Pons (tissue), 1 donor: ENCODE data around the gene HOXC9.
A peak's percentile ranks its signal among the peaks of the same experiment; 100 is the strongest.

ENCODE experiments used
- DNase-seq: peaks from one replicate; pipeline ENCODE4 v3.0.0-alpha.2; 2016; ENCODE audit warnings: low spot score

HOXC9 gene

DNA sequence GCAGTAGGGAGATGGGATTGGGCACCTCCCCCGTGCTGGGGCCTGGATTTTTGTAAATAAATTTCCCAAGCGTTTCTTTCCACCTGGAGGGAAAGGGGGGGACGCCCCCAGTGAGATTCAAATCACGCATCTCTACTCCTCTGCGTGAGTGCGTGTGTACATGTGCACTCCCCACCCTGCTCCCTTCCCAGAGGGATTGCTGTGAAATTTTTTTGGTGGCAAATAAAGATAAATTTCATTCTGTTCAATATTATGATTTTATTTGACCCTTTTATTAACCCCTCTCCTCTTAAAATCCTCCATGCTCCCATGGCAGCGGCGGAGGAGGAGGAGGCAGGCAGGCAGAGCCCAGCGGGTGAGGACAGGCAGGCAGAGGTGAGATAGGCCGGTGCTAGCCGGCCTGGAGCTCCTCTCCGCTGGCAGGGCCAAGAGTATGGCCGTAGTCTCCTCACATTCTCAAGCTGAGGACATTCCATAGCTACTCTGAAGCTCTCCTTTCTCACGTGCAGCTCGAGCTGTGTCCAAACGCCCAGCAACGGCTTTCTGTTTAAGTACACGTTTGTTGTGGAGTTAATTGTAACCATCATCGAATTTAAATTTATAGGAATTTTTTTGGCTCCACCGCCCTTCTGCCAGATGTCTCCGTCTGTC is 23.7 kb upstream of the HOXC9 start:
- DNase-seq: no peak

DNA sequence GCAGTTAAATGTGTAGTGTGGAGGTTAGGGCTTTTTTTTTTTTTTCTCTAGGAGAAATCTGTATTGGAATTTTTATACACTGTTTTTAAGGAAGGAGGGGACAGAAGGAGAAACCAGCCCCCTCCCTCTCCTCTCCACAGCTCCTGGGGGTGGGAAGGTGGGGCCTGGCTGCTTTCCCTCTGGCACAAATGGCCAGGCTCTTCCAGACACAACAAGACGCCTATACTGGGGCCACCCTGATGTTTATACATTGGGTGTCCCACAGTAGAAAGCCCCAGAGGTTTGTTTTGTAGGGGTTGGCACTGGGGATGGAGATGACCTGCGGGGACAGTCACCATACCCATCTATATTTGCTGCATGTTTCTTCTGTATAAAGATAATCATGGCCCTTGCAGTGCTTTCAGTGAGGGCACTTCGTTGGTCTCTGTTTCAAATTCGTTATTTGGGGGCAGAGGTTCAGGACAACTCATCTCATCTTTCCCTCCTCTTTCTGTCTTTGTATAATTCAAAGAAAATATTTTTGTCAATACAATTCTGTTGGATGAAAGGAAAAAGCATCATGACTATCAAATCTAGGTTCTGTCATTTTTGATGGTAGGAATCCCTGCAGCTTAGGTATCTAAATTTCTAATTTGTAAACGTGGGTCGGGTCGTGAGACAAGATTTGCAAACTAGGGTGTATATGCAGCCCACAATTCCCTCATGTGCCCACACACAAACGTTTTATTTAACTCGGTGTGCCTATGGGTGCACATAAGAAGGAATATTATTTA is 23.0 kb upstream of the HOXC9 start:
- no peak for DNase-seq

DNA sequence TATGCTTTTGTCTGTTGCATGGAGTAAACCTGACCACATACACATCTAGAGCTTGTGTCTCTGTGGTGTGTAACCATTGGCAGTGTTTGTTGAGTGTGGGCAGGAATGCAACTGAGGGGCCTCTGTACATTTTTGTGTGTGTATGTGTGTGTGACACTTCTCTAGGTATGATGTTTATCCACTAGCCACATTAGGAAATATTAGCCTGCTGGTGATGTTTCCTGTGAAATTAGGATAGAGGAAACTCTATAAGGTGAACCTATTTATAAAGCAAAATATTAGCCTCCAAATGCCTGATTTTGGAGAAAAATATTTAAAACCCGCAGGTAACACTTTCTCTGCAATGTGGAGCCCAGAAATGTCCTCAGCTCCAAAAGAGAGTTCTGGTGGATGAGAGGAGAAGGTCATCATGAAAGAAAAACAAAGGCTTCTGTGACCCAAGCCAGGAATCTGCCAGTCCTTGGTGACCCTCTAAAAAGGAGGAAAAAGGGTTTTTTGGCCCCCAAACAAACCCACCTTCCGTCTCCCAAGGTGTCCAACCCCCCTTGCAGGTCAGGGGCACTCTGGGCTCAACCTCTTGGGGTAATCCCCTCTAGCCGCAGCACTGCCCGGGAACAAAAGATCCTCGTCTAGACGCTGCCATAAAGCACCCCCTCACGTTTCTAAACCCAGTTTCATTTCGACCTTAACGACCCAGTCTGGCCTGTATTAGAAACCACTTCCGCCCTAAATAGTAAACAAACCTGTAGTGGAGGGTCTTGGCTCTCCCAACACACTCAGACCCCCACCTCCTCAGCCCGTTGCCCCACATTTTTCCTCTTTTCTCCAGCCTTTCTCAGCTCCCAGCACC is 22.1 kb upstream of the HOXC9 start:
- DNase-seq: no peak

DNA sequence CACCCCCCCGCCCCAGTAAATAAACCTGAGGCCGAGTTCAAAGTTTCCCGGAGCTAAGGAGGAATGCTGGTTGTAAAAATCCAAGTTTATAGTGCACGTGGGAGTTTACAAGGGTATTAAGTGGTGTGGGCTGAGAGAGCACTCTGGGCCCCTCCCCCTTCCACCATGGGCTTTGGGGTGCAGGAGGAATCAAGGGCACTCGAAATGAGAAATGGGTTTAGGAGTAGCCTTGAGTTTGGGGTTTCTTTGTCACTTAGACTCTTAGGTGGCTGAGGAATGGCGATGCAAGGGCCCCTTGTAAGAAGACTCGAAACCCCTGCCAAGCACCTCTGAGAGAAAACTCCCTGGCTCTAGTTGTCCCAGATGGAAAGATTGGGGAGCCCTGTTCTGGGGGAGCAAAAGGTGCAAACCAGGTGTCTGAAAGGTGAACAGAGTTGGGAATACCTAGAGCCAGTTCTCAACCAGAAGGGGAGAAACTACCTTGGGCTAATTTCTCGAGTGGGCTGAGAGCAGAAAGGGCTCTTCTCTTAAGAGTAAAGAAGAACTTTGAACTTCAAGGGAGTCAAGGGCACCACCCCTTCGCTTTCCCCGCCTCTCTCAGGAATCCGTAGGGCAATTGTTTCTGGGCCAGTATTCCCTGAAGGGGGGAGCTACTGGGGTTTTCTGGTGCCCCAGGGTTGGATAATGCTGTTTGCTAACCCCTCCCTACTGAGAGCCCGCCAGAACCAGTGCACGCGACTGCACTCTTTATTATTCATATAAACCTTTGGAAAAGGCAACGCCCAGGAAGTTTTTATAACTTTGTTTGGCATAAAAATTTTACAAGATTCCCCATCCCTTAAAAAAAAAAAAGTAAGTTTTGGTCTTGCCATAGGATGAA is 21.2 kb upstream of the HOXC9 start:
- DNase-seq: no peak

DNA sequence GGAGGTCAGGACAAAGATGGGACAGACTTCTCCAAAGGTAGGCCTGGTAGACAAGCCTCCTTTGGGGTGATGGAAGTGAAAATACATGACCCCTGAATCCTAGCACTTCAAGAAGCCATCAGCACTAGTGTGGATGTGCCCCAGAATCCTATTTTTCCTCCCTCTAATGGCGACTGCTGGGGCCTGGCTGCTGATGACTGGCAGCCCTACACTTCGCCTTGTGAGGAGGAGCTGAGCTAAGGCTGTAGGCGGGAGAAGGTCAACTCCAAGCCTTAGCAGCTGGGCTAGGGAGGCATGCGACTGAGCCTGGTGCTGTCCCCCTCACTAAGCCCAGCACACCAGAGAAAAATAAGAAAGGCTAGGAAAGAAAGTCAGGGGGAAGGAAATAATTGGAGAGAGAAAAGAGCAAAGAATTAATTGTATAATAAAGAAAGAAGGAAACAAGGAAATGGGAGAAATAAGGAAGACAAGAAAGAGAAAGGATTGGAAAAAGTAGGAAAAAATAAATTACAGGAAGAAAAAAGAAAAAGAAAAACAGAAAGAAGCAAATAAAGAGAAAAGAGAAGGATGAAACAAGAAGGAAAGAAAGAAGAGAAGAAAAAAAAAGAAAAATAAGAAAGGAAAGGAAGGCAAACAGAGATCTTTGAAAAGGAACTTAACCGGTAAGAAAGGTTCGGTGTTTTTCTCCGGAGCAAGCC is 19.7 kb upstream of the HOXC9 start:
- DNase-seq: no peak

DNA sequence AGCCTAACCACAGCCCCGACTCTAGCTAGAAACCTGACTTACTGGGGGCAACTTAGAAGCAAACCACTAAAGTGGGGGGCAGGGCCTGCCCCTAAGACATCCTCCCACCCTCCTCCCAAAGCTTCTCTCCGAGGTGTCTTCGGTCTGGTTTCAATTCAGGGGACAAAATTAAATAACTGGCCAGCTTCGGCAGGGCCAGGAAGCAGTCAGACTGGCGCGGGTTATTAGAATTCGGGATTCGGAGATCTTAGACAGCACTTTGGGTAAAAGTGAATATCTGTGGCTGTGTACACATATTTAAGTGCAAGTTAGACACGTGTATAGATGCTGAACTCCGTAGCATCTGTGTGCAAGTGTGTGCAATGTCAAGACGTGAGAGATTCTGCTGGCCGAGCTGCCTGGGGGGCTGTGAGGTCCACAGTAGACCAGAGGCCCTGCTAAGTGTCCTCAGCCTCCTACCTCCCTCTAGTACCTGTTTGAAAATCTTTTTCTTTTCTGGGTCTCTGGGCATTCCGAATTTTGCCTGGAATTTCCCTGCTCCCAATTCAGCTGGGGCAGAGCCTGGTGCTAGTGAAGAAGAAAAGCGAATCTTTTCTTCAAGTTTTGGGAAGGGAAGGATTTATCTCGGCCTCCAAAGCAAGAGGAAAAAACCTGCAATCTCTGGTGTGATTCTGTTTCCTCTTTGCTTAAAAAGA is 19.0 kb upstream of the HOXC9 start:
- DNase-seq: no peak

DNA sequence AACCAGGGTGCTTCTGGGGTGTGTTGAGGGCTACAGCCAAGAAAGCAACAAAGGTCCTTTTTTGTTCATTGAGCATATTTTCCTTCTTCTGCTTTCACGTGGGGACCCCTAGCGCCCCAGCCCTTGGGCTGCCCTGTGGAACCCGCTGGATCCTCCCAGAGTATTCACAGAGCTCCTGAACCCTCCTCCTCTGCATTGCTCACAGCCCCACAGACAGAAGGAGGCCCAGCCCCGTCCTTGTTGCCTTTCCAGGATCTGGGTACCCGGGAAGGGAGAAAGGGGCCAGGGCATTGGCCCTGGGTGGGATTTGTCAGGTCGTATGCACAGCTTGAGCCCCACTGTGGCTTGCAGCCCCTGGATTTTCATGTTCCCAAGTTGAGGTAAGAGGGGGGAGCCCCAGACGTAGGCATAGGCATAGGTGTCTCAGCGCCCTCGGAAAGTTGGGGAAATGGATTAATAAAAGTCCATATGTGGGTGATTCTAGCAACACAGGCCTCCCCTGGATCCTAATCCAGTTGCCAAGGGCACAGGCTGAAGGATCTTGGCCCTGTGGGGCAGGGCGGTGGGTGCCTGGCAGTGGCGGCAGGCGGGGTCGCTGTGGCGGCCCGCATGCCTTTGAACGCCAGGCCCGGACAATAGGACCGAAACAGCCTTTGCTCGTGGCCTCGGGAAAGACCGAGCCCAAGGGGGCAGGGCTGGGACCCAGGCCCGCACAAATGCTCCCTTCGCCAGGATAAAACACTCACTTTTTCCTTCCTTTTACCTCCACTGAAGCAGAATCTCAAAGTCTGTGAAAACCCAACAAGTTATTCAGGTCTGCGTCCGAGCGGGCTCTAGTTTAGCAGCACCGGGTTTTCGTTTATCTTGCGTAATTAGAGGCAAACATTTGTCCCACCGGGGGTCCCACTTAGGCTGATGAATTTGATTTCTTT is 18.1 kb upstream of the HOXC9 start:
- no peak for DNase-seq

DNA sequence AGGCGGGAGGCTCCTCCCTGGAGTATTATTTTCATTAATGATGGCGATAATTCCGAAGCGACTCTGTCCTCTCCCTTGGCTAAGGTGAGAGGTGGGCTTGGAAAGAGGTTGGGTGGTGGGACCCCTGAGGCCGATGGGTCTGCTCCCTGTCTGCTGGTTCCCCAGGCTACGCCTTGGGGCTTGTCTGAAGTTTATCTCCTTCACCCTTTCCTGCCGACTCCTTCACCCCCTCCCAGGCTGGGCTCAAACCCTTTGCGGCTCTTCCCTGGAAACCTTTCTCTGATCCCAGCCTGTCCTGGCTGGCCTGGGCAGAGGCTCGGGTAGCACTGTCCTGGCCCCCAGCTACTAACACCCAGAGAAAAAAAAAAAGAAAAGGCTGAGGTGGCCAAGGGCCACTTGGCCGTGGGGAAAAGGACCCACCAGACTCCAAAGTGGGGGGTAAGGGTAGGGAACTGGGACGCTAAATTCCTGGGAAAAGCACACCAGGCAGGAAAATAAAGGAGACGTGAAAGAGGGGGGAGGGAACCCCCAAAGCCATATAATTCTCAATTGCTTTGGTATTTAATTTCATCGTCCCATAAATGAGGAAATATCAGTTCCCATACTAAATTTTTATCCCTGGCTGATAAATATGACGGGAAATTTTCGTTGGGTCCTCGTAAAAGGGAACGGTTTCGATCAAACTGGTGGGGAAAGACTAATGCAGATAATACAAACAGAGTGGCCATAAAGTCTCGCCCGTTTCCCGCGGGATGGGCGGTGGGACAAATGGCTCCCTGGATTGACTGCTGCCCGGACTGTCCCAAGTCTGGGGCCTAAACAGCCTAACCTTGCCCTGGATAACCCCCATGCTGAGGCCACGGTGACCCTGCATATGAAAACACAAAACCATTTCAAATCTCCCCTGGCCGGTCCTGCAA is 17.1 kb upstream of the HOXC9 start:
- no peak for DNase-seq

DNA sequence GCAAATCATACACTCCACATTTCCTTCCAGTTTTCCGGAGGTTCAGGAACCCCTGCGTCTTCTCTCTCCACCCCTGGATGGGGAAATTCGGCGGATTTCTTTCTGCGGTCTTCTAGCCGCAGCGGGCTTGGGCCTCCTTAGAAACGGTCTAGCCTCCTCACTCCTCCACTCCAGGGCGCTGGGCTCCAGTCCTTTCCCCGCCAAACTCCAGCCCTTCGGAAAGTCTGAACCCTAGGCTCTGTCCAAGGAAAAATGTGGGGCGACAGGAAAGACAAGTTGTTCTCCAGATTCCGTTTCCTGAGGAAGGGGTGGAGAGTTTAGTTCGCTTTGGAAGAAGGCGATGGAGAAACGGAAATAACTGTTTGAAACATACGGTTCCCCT is 16.4 kb upstream of the HOXC9 start:
- DNase-seq: peak; percentile 6

DNA sequence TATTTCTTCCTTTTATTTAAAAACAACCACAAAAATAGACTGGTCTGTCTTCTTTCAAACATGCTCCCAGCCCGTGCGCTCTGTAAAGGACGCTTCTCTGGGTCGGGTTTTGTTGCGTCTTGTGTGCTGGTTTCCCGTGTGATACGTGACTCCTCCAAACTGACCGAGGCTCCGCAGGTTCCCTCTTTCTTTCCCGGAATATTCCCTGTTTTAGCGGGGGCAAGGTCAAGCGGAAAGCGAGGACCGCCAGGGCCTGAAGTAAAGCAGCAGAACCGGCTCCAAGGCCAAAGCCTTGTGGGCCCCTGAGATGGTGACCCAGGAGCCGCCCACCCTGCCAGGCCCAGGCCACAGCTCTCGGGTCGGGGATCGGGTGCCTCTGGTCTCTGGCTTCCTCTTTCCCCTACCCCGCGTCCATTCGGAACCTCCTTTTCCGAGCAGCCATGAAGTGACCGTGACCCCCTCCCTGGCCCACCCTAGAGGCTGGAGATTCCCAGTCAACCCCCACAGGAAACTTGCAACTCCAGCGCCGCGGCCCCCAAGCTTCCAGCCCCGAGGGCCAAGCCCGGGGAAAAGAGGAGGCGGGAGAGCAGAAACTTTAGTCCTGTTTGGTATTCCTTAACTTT is 15.9 kb upstream of the HOXC9 start:
- no peak for DNase-seq

DNA sequence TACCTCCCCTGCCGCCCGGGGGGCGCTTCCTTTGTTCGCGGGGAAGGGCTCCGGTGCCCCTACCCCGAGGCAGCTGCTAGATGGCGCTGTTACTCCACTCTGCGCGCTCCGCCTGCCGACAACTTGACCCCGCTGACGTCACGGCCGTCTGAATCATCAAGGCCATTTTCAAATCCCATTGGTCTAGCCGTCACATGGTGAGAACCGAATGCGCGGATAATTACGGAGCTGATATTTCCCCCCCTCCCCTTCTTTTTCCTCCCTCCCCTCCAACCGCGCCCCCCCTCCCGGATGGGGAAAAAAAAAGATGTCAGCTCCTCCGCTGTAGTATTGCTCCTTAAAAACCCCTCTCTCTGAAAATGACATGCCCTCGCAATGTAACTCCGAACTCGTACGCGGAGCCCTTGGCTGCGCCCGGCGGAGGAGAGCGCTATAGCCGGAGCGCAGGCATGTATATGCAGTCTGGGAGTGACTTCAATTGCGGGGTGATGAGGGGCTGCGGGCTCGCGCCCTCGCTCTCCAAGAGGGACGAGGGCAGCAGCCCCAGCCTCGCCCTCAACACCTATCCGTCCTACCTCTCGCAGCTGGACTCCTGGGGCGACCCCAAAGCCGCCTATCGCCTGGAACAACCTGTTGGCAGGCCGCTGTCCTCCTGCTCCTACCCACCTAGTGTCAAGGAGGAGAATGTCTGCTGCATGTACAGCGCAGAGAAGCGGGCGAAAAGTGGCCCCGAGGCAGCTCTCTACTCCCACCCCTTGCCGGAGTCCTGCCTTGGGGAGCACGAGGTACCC is 14.9 kb upstream of the HOXC9 start, which contains the start of gene HOXC10:
TSS of gene HOXC10 (plus strand) at position 246 of the 791 bp plus-strand sequence. CDS start at position 360, 114 bp downstream.
- DNase-seq: peak; percentile 46

DNA sequence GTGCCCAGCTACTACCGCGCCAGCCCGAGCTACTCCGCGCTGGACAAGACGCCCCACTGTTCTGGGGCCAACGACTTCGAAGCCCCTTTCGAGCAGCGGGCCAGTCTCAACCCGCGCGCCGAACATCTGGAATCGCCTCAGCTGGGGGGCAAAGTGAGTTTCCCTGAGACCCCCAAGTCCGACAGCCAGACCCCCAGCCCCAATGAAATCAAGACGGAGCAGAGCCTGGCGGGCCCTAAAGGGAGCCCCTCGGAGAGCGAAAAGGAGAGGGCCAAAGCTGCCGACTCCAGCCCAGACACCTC is 14.3 kb upstream of the HOXC9 start:
- DNase-seq: no peak

DNA sequence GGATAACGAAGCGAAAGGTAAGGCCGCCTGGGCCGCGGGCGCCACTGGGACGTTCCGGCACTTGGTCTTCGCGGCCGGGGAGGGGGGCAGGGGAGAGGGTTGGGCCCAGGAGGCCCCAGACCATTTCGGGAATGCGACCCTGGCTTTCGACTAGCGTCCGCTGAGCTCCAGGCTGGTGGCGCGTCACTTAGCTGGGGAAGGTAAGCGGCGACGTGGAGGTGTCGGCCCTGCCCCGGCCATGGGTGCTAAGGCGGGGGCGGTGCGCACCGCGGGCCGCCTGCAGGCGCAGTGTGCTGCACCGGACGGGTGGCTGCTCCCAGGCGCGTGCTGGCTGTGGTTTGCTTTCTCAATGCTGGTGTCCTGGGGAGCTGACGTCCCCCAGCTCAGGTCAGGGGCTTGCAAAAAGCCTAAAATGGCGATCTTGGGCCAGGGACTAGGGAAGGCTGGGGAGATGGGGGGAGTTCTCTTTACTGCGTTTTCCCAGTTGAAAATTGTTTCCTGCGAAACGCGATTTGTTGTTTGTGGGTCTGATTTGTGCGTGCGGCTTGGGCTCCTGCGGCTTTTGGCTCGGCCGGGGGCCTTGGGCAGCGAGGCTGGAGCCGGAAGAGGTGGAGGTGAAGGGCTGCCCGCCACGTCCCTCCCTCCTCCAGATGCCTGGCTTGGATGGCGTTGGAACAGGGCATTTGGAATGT is 13.8 kb upstream of the HOXC9 start:
- DNase-seq: no peak

DNA sequence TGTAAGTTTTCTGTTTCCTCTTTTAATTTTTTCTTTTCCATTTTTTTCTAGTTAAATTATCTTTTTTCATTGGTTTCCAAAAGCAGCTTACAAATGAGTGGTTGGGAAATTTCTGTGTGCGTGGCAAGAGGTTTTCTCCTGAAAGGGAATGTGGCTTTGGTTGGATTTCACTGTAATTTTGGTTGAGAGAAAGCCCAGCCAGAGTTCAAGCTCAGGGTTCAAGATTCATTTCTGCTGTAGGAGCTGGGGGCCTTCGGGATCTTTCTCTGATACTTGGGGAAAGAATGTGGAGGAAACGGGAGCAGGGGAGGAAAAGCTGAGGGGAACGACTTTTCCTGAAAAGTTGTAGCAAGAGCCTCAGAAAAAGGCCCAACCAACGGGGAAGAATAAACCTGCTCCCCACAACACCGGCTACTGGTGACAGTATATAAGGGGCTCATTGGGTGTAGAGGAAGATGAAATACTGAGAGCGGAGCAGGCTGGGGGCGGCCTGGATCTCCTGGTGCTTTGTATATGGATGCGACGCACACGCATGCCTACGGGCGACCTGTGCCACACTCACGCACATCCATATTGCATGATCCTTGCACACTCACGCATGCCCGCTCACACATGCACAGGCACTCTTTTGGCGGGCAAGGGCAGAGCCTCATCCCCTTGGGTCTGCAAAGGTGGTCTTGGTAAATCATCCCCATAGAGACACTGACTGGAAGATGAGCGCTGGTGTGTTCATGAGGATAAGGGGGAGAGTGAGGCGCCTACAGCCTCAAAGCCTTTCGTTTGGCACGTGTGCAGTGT is 13.1 kb upstream of the HOXC9 start:
- DNase-seq: no peak

DNA sequence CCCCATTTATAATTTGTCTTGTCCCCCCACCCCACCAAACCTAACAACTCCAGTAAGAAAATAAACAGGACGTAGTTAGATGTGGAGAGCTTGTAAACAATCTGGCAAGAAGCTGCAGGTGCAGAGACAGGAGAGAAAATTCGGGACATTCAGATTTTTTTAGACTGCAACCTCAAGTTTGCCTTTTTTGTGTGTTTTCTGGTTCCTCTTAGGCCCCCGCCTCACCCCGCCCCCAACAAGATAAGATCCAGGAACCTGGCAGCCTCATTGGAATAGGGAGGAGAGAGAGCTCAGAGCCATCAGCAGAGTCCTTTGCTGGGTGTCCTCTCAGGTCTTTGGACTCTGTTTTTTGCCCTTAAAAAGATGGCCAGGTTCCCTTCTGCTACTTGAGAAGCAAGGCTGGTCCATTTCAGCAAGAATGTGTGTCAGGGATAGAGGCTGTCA is 12.2 kb upstream of the HOXC9 start:
- no peak for DNase-seq
